HG03095 (cell line): ENCODE measurements around the gene TSPAN31.
A peak's percentile ranks its signal among the peaks of the same experiment; 100 is the strongest.

ENCODE experiments used
- ATAC-seq: cut with Tn5 transposase; IDR thresholded peaks from one replicate; pipeline ENCODE4 v1.9.1; 2021; ENCODE audit warnings: moderate library complexity; ENCODE audit not compliant: unreplicated experiment

TSPAN31 gene

DNA sequence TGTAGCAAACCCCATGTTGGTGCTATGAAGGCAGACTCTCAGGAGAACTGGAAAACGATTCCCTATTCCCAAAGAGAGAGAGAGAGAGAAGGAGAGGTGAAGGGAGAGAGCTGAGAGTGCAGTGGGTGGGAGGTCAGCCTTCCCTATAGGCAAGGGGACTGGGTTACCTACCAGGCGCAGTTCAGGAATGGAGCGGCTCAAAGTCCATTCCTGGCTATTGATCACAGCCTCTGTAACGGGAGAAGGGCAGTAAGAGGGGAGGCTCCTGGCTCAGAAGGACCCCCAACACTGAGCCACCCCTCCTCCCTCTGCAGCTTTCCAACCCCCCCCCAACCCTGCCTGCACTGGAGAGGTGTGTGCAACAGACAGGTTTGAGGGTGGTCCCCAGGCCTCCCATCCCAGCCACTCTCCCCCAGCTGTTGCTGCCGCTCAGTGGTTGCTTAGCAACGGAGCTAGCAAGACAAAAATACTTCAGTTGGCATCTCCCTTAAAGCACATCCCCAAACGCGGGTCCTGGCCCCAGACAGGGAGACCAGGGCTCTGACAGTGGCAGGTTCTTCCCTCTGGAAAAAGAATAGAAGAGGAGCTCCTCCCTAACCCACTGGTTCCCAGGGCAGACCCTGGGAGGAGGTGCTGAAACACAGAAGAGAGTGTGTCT is 9.5 kb upstream of the TSPAN31 start:
- ATAC-seq = no peak

GRCh38 chr12:57735952-57736740 is 8.7 kb upstream of the TSPAN31 start:
- ATAC-seq = no peak

DNA sequence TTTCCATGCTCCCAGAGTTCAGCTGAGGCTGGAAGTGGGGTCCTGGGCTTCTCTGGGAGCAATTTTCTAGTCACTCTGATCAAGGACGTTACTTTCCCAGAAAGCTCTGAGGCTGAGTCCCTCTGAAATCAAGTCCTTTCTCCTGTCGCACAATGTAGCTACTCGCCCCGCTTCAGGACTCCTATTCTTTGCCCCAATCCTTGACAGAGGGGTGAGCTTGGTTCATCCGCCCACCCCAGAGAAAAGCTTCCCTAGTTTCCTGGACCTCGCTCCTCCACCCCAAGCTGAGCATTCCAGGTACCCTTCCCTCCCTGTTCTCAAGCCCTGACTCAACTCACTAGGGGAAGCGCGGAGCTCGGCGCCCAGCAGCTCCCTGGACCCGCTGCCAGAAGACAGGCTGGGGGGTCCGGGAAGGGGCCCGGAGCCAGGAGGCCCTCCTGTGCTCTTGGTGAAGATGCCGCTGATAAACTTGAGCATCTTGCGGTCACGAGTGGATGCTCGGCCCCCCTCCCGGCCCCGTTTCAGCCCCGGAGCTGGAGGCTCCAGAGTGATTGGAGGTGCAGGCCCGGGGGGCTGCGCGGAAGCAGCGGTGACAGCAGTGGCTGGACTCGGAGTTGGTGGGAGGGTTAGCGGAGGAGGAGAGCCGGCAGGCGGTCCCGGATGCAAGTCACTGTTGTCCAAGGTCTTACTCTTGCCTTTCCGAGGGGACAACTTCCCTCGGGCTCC is 7.9 kb upstream of the TSPAN31 start:
- no peak for ATAC-seq

GRCh38 chr12:57737467-57738460 is 7.1 kb upstream of the TSPAN31 start:
- no peak for ATAC-seq

GRCh38 chr12:57738661-57739237 is 6.1 kb upstream of the TSPAN31 start, which contains the start of gene AGAP2:
TSS of gene AGAP2 (minus strand) at chr12:57738742. CDS start at chr12:57738246, 496 bp downstream.
- ATAC-seq = no peak

GRCh38 chr12:57739387-57739786 is 5.5 kb upstream of the TSPAN31 start:
- ATAC-seq = no peak

DNA sequence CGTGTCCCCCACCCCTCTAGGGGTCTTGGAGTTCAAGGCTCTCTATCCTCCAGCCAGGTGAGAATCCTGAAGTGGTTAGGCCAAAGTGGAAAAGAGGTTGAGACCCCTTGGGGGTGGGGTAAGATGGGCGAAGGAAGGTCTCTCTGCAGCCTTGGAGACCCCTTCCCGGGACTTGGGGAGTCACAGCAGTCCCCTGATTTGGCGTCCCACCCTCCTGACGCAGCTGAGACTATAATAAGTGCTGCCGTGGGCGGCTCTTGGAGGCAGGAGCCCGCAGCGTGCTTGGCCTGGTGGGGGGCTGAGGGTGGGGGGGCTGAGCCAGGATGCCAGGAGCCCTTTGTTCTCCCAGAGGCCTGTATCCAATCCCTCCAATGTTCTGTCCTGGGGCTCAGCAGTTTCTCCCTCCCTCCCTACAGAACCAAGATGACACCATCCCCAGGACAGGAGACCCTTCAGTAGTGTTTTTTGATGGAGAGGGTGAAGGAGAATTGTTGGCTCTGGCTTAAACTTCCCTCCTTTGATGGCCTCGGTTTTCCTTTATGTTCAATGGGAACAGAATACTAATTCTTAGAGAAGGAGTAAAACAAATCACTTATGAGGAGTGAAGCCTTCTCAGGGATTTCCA is 4.8 kb upstream of the TSPAN31 start:
- no peak for ATAC-seq

- no peak for ATAC-seq
Observed at GRCh38 chr12:57740656-57741412, 4.0 kb upstream of the TSPAN31 start.

DNA sequence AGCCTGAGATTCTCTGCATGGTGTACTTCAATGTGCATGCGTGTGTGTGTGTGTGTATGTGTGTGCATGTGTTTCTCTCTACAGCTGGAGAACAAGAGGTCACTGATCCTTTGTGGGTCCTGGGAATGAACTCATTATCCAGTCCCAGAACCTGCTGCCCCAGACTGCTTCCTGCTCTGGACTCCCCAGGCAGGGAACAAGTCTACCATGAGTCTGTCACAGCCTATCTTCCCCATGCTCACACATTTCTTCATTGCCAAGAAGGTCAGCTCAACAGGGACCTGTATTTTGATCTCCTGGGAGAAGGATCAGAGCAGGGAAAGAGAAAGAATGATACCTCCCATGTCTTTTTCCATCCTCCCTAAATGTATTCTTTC is 3.4 kb upstream of the TSPAN31 start:
- ATAC-seq = no peak

DNA sequence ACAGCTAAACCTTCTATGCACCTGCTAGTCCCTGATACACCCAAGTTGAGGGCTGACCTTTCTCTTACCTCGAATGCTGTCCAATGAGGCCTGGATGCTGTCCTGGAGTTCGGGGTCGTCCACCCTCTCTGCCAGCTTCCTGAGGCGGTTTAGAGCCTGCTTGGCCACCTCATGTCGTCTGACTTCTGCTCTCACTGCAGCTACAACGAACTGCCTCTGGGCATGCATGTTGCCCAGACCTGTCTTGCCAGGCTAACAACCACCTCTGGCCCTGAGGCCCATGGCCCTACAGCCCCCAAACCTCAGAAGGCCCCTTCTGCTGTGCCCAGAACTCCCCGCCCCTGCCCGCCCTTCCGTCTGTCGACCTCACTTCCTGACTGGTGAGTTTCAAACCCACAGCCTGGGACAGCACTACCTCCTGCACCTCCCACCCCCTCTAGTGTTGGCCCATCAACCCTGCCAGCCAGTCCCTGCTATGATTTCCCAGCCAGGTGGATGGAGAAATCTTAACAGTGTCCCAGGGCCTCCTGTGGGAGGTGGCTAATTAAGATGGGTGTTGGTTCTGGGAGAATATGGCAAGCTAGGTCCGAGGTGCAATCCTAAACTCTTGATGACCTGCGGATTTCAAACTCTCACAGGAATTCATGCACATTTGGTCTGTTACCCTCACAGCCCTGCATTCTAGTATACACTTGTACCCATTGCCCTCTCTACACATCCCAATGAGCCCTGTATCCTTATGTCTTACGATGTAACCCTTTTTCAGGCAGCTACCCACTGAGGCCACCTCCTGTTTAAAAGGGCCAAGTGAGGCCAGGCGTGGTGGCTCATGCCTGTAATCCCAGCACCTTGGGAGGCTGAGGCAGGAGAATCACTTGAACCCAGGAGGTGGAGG is 2.7 kb upstream of the TSPAN31 start:
- peak; percentile 46 for ATAC-seq

DNA sequence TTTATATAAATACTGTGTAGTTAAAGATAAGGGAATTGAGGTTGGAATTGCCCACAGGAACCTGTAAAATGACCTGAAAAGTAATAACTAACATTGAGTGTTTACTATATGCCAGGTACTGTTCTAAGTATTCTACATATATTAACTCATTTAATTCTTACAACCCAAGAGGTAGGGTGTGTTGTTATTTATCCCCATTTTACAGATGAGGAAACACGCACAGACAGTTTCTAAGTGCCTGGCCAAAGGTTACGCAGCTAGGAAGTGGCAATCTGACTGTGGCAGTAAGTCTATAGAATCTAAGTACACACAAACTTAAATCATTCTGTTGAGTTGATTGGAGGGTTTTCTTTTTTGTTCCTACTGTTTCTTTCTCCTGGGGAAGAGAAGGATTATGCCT is 1.1 kb upstream of the TSPAN31 start:
- ATAC-seq = no peak

DNA sequence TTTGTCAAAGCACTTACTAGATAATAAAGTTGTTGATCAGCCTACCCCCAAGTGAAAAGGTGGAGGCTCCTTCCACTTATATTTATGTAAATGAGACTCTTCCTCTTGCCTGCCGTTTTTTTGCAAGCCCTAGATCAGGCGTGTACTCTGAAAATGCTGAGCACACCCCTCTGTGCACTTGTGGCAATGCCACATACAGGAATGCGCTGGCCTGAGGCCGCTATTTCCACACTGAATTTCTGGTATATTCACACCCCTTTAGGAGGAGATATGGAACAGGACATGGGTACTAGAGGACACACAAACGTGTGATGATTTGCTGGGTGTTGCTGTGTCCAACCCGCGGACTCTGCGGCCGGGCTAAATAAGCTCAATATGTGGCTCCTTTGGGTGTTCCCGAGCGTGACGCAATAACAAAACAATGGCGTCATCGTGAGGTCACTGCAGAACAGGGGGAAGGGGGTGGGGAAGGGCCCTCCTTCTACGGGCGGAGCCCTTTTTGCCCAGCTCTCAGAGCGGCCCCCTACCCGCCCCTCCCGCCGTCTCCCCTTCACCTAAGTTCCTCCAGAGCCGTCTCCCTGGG is 554 bp upstream of the TSPAN31 start:
- peak; percentile 28 for ATAC-seq

- no peak for ATAC-seq
Observed at GRCh38 chr12:57745485-57745881, 644 bp downstream of the TSPAN31 start.

GRCh38 chr12:57746025-57746424 is 1.2 kb downstream of the TSPAN31 start:
- ATAC-seq = no peak

DNA sequence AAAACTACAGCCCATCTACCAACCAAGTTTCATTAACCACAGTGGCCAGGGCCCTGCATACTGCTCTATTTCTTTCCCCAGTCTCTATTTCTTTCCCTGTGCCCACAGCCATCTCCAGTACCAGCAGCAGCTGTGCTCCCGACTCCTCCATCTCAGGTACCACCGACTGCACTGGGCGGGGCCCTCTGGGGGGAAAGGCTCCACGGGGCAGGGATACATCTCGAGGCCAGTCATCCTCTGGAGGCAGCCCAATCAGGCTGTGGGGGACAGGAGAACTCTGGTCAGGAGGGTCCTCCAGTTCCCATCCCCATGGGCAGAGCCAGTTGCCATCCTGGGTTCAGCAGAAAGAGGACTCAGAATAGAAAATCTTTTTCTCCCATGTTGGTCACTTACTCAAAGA is 4.2 kb downstream of the TSPAN31 start:
- no peak for ATAC-seq

DNA sequence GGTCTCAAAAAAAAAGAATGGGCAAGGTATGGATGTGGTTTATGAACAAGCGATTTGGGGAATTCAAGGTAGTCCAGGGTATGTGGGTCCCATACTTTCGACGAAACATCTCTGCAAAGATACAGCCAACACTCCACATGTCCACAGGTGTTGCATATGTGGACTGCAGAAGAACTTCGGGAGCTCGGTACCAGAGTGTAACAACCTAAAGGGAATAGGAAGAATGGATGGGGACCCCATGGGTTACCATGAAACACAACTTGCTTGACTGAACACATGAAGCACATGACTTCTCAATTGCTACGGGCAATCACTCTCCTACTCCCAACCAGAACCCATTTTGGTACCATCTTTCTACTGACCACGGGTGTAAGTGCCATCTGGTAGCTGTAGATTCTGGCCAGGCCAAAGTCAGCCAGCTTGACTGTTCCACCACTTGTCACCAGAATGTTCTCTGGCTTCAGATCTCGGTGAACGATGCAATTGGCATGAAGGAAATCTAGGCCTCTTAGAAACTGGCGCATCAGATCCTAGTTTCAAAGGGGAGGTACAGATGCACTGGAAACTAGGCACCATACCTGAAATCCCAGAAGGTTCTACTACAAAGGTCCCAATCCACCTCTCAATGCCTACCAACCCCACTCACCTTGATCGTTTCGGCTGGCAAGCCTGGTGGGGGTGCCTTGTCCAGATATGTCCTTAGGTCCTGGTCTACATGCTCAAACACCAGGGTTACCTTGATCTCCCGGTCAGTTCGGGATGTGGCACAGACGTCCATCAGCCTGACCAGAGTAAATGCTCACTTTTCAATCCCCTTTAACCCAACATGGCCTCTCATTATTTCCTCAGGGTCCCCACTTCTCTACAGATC is 6.0 kb downstream of the TSPAN31 start:
- no peak for ATAC-seq

GRCh38 chr12:57751432-57751787 is 6.6 kb downstream of the TSPAN31 start:
- no peak for ATAC-seq
